Ishikawa (cell line): Measurements from ENCODE around the gene IPPK.
A peak's percentile ranks its signal among the peaks of the same experiment; 100 is the strongest.

Experiments used
- CEBPB ChIP-seq: IDR thresholded peaks from 2 replicates; pipeline ENCODE4 v1.6.1; 2012
- CREB1 ChIP-seq: IDR thresholded peaks from 2 replicates; pipeline ENCODE4 v1.6.1; 2012; ENCODE audit warnings: low read depth
- EGR1 ChIP-seq: IDR thresholded peaks from 2 replicates; pipeline ENCODE4 v1.6.1; 2012
- EP300 ChIP-seq: IDR thresholded peaks from 2 replicates; pipeline ENCODE4 v1.6.1; 2012; ENCODE audit warnings: borderline replicate concordance
- FOXM1 ChIP-seq: IDR thresholded peaks from 2 replicates; pipeline ENCODE4 v1.6.1; 2012; ENCODE audit warnings: low read depth, borderline replicate concordance
- MAX ChIP-seq: IDR thresholded peaks from 2 replicates; pipeline ENCODE4 v1.6.1; 2012
- NFIC ChIP-seq: IDR thresholded peaks from 2 replicates; pipeline ENCODE4 v1.6.1; 2012
- RAD21 ChIP-seq: IDR thresholded peaks from 2 replicates; pipeline ENCODE4 v1.6.1; 2012; ENCODE audit warnings: low read depth
- REST ChIP-seq: IDR thresholded peaks from 2 replicates; pipeline ENCODE4 v1.6.1; 2012; ENCODE audit warnings: low read depth, mild to moderate bottlenecking
- TAF1 ChIP-seq: IDR thresholded peaks from 2 replicates; pipeline ENCODE4 v1.6.1; 2012; ENCODE audit warnings: low read depth, mild to moderate bottlenecking
- TCF12 ChIP-seq: IDR thresholded peaks from 2 replicates; pipeline ENCODE4 v1.6.1; 2012; ENCODE audit warnings: low read depth
- TEAD4 ChIP-seq: IDR thresholded peaks from 2 replicates; pipeline ENCODE4 v1.6.1; 2012
- YY1 ChIP-seq: IDR thresholded peaks from 2 replicates; pipeline ENCODE4 v1.6.1; 2012; ENCODE audit warnings: low read depth
- ZBTB7A ChIP-seq: IDR thresholded peaks from 2 replicates; pipeline ENCODE4 v1.6.1; 2012; ENCODE audit warnings: low read depth
- TF ChIP-seq, protein P1 (sequence below): IDR thresholded peaks from 2 replicates; pipeline ENCODE4 v1.6.1; 2012

IPPK gene

DNA sequence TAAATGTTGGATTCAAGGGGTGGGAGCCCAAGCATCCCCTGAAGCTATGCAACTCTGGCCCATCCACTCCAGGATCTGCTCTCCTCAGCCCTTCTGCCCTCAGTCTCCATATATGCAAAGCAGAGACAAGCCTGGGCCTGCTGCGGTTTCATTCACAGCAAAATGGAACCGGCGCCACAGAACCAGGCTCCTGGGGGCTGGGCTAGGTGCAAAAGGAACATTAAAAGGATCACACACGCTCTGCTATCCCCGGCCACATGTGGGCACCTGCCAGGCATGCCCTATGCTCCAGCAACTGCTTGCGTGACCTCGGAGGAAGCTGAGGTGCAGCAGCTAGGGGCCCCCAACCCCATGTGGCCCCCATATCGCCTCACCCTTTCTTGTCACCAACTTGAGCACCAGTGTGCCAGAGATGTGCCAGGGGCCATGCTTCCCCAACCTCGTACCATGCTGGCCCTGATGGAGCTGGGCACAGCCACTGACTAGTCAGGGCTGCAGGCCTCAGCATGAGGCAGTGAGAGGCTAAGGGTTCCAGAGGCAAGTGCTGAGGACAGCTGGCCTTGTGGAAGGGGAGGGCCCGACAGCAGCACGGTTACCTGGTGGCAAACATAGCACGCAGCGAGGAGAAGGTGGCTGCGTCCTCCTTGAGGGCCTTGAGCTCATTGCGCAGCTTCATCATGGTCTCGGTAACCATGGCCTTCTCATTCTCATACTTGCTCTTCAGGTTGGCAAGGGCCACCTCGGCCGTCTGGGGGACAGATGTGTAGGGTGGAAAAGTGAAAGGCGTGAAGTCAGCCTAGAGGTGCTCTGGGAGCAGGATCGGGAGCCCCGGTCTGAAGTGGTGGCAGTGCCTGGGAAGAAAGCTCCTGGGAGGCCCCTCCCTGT, 47.5 kb upstream of the IPPK start:
- TF ChIP-seq CREB1 = no peak

DNA sequence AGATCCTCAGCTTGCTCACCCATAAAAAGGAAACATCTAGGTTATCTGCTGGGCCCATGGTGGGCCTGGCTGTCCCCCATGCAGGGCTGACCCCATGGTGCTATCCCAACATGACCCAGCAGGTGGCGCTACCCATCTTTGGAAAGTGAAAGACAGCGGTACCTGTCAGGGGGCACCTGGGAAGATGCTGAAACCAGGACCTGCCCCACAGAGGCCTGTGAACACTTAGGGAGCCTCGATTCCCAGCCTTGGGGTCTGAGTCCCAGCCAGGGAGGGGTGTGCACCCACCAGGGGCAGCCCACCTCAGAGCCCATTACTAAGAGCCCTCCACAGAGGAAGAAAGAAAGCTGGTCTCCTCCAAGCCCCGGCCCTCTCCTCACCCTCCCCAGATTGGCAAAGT, 46.6 kb upstream of the IPPK start:
- TF ChIP-seq NFIC = no peak
- peak; percentile 85 for TF ChIP-seq RAD21
- TF ChIP-seq TAF1 = no peak
- TF ChIP-seq FOXM1 = no peak
- TF ChIP-seq, protein P1, sequence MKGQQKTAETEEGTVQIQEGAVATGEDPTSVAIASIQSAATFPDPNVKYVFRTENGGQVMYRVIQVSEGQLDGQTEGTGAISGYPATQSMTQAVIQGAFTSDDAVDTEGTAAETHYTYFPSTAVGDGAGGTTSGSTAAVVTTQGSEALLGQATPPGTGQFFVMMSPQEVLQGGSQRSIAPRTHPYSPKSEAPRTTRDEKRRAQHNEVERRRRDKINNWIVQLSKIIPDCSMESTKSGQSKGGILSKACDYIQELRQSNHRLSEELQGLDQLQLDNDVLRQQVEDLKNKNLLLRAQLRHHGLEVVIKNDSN = no peak
- peak; percentile 69; the same call in 1 of the 2 replicates for TF ChIP-seq ZBTB7A
- TF ChIP-seq REST = no peak
- TF ChIP-seq EP300 = no peak
- TF ChIP-seq TCF12 = no peak
- TF ChIP-seq MAX = no peak
- TF ChIP-seq YY1 = no peak
- TF ChIP-seq TEAD4 = no peak
- no peak for TF ChIP-seq EGR1
- TF ChIP-seq CEBPB = no peak
- TF ChIP-seq CREB1 = no peak

DNA sequence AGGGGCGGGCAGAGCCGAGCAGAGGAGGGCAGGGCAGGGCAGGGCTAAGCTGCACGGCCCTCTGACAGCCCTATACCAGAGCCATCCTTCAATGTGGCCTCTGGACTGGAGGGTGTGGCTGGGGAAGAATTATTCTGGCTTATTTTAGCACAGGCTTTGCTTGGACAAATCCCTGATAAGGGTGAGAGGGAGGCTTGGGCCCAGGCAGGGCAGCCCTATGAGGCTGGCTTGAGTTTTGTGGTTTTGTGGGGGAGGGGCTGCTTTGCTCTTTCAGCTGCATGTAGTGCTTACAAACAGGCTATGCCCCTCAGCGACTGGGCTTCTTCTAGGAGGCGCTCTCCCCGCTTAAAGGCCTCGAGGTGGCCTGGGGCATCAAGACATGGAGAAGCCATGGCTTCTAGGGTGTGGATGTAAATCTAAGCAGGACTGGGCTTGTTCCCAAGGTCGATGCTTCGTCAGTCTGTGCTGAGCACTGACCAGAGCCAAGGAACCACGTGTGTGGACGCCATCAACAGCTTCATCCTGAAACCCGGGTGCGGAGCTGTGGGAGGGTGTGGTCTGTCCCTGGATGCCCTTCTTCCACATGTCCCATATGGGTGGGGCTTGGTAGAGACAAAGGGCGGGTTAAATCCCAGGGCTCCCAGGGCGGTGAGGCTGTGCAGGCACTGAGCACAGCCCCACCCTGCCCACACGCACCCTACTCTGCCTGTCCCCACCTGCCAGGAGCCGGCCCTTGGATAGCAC, 45.7 kb upstream of the IPPK start:
- no peak for TF ChIP-seq REST
- TF ChIP-seq YY1 = no peak
- TF ChIP-seq EP300 = no peak
- no peak for TF ChIP-seq RAD21
- TF ChIP-seq, protein P1 = no peak
- no peak for TF ChIP-seq NFIC
- no peak for TF ChIP-seq ZBTB7A

- TF ChIP-seq TCF12 = no peak
- no peak for TF ChIP-seq MAX
- no peak for TF ChIP-seq NFIC
- TF ChIP-seq FOXM1 = no peak
- TF ChIP-seq ZBTB7A = no peak
- TF ChIP-seq CEBPB = no peak
- no peak for TF ChIP-seq CREB1
- TF ChIP-seq EGR1 = no peak
- TF ChIP-seq TAF1 = no peak
- no peak for TF ChIP-seq EP300
- no peak for TF ChIP-seq TEAD4
- TF ChIP-seq YY1 = no peak
- no peak for TF ChIP-seq REST
- TF ChIP-seq, protein P1 = no peak
Measured at GRCh38 chr9:92714787-92715487, 45.0 kb upstream of the IPPK start.
